ENCODE results near the gene TAF1C.

- TF ChIP-seq CTCF (IDR thresholded peaks at IDR 0.05) = no peak
- TF ChIP-seq POLR2A (IDR thresholded peaks at IDR 0.05) = no peak
- no peak for TF ChIP-seq POLR2AphosphoS5 (IDR thresholded peaks at IDR 0.05; ENCODE audit: insufficient read depth in 1 of 2, low read depth in 1 of 2)
Measured at GRCh38 chr16:84225126-84225525, 38.3 kb upstream of the TAF1C start.
